Memory B cell (primary cell): ENCODE measurements around the gene CMTR1.

Experiments used
- ATAC-seq: fragments of 150-1000 bp; cut with Tn5 transposase; 2 replicates; pipeline ENCODE4 v1.10.0; 2021; ENCODE audit warnings: low read depth, mild to moderate bottlenecking, moderate library complexity
- DNase-seq, 2 donors: peaks; one replicate each; pipeline ENCODE4 v3.0.0; 2022; ENCODE audit warnings: low spot score in 2 of 2
- H3K27ac Mint-ChIP-seq: one replicate; pipeline ENCODE4 v1.8.0; 2022; ENCODE audit warnings: mild to moderate bottlenecking, moderate library complexity, mixed read lengths
- H3K27me3 Mint-ChIP-seq: one replicate; pipeline ENCODE4 v1.8.0; 2022; ENCODE audit warnings: mixed read lengths
- H3K36me3 Mint-ChIP-seq: one replicate; pipeline ENCODE4 v1.8.0; 2022; ENCODE audit warnings: mild to moderate bottlenecking, mixed read lengths
- H3K4me1 Mint-ChIP-seq: one replicate; pipeline ENCODE4 v1.8.0; 2022; ENCODE audit warnings: mixed read lengths
- H3K4me3 Mint-ChIP-seq: one replicate; pipeline ENCODE4 v1.8.0; 2022; ENCODE audit warnings: mild to moderate bottlenecking, moderate library complexity, mixed read lengths
- H3K9me3 Mint-ChIP-seq: one replicate; pipeline ENCODE4 v1.8.0; 2022; ENCODE audit warnings: mixed read lengths

CMTR1 gene

DNA sequence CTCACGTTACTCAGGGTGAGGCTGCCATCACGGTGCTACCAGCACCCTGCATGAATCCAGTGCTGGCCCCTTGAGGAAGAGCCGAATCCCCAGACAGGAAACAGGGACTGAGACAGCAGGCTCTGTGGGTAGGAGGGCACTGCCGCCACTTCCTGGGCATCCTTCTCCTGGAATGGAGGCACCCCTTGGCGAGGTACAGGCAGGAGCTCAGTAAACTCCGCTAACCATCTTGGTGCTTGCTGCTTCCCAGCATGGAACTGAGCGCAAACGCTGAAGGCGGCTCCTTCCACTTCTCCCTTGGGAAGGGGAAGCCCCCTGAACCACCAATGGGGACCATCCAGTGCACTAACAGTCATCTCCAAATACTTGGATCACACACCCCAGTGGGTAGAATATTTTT is 80.1 kb downstream of the CMTR1 start:
- DNase-seq (no peak), ATAC-seq (no peak)
- H3K4me3 Mint-ChIP-seq, result no peak overlapping the region
- H3K27me3 Mint-ChIP-seq, result no peaks in the 10 kb centered on the region
- H3K9me3 Mint-ChIP-seq, result peaks cover 2% of the 10 kb centered on the region
- H3K4me1 Mint-ChIP-seq, result peaks cover 18% of the 10 kb centered on the region
- H3K27ac Mint-ChIP-seq, result peak overlapping the region; percentile 77
- no peaks in the 10 kb centered on the region for H3K36me3 Mint-ChIP-seq

DNA sequence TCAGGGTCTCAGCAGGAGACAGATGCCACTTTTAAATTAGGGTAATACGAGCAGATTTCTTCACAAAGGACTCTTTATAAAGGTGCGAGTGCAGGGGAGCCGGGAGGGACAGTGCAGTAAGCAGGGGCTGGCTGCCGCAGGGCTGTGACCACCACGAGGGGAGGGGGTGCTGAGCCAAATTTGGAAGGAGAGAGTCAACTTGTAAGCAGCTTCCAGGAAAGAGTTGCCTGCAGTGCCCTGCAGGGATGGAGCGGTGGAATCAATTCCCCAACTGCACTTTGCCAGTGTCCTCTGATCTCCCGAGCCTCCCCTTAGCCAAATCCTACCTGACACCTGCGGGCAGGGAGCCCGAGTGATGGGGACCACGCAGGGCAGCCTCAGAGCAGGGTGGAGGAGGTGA is 80.6 kb downstream of the CMTR1 start:
- peaks cover 18% of the 10 kb centered on the region for H3K4me1 Mint-ChIP-seq
- H3K4me3 Mint-ChIP-seq, result no peak overlapping the region
- peaks cover 2% of the 10 kb centered on the region for H3K9me3 Mint-ChIP-seq
- ATAC-seq (no peak), DNase-seq (no peak)
- no peaks in the 10 kb centered on the region for H3K36me3 Mint-ChIP-seq
- peak overlapping the region; percentile 77 for H3K27ac Mint-ChIP-seq
- H3K27me3 Mint-ChIP-seq, result no peaks in the 10 kb centered on the region

GRCh38 chr6:37514321-37514771 is 81.3 kb downstream of the CMTR1 start:
- Mint-ChIP-seq H3K27ac (no peak overlapping the region), H3K9me3 (peaks cover 2% of the 10 kb centered on the region), H3K36me3 (no peaks in the 10 kb centered on the region), H3K4me3 (no peak overlapping the region), H3K27me3 (no peaks in the 10 kb centered on the region), H3K4me1 (peaks cover 21% of the 10 kb centered on the region)
- DNase-seq (no peak), ATAC-seq (no peak)

GRCh38 chr6:37514837-37515236 is 81.8 kb downstream of the CMTR1 start:
- no peaks in the 10 kb centered on the region for H3K9me3 Mint-ChIP-seq
- no peaks in the 10 kb centered on the region for H3K36me3 Mint-ChIP-seq
- DNase-seq, result no peak
- peaks cover 21% of the 10 kb centered on the region for H3K4me1 Mint-ChIP-seq
- no peak for ATAC-seq
- H3K27me3 Mint-ChIP-seq, result no peaks in the 10 kb centered on the region
- H3K27ac Mint-ChIP-seq, result no peak overlapping the region
- no peak overlapping the region for H3K4me3 Mint-ChIP-seq

DNA sequence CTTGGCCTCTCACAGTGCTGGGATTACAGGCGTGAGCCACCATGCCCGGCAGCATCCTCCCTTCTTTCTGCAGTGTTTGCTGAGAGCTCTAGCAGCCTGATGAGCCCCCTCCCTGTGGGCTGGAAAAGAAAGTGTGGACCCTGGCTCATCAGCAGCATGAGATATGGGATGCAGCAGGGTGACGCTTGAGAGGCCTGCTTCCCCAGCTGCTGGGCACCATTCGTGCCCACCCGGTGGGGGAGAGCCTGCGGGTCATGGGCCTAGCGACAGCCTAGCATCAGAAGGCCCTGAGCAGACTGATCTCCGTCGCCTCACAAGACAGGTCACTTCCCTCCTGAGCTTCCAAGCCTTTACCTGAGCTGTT is 82.7 kb downstream of the CMTR1 start:
- H3K4me1 Mint-ChIP-seq, result peaks cover 21% of the 10 kb centered on the region
- no peak for DNase-seq
- ATAC-seq, result no peak
- peak overlapping the region; percentile 92 for H3K27ac Mint-ChIP-seq
- no peaks in the 10 kb centered on the region for H3K36me3 Mint-ChIP-seq
- H3K9me3 Mint-ChIP-seq, result no peaks in the 10 kb centered on the region
- no peaks in the 10 kb centered on the region for H3K27me3 Mint-ChIP-seq
- H3K4me3 Mint-ChIP-seq, result peak overlapping the region; percentile 52

- ATAC-seq (peak; percentile 95), DNase-seq (peak; percentile 48 to 54)
- H3K36me3 Mint-ChIP-seq, result no peaks in the 10 kb centered on the region
- no peaks in the 10 kb centered on the region for H3K27me3 Mint-ChIP-seq
- H3K4me3 Mint-ChIP-seq, result peak overlapping the region; percentile 70
- H3K27ac Mint-ChIP-seq, result peak overlapping the region; percentile 92
- H3K4me1 Mint-ChIP-seq, result peaks cover 21% of the 10 kb centered on the region
- no peaks in the 10 kb centered on the region for H3K9me3 Mint-ChIP-seq
Measured at GRCh38 chr6:37516076-37516919, 83.3 kb downstream of the CMTR1 start.

GRCh38 chr6:37516920-37517405 is 83.9 kb downstream of the CMTR1 start:
- H3K36me3 Mint-ChIP-seq, result no peaks in the 10 kb centered on the region
- H3K27me3 Mint-ChIP-seq, result peaks cover 2% of the 10 kb centered on the region
- H3K4me1 Mint-ChIP-seq, result peaks cover 21% of the 10 kb centered on the region
- H3K9me3 Mint-ChIP-seq, result no peaks in the 10 kb centered on the region
- DNase-seq, result no peak
- no peak for ATAC-seq
- H3K4me3 Mint-ChIP-seq, result peak overlapping the region; percentile 70
- H3K27ac Mint-ChIP-seq, result peak overlapping the region; percentile 92

DNA sequence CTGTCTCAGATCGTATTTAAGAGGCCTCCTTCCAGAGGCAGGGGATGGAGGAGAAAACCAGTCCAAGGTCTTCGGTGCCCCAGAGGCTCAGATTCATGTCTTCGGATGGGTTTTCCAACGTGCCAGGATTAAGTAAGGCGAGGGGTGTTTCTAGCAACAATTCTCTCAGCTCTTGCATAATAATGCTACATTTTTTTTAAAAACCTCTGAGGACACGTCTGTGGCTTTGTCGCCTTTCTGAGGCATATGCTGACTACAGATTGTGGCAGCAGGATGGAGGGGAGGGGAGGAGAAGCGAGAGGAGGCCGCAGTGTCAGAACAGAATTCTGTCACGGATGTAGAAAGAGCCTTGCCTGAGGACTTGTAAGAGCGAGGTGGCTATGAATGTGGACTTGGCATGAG is 84.4 kb downstream of the CMTR1 start:
- Mint-ChIP-seq H3K4me1 (peaks cover 20% of the 10 kb centered on the region), H3K27ac (peak overlapping the region; percentile 92), H3K4me3 (peak overlapping the region; percentile 66), H3K27me3 (peaks cover 3% of the 10 kb centered on the region), H3K9me3 (no peaks in the 10 kb centered on the region), H3K36me3 (no peaks in the 10 kb centered on the region)
- DNase-seq (no peak), ATAC-seq (no peak)

DNA sequence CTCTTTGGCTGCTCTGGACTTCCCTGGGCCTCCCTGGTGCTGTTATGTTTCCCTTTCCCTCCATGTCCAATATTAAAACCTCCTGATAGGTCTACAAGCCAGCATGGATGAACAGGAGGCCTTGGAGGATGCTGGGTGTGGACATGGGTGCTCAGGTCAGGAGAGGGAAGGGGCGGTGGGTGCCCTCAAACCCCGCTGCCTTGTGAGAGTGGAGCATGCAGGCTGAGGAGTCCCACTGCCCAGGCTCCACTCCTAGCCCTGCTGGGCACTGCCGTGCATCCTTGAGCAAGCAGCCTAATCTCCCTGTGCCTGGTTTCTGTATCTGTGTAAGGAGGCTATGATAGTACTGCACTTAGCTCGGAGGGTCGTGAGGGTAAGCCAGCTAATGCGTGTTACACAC is 85.1 kb downstream of the CMTR1 start:
- ATAC-seq (no peak), DNase-seq (no peak)
- Mint-ChIP-seq H3K27me3 (peaks cover 5% of the 10 kb centered on the region), H3K4me1 (peaks cover 19% of the 10 kb centered on the region), H3K27ac (peak overlapping the region; percentile 92), H3K9me3 (no peaks in the 10 kb centered on the region), H3K4me3 (no peak overlapping the region), H3K36me3 (no peaks in the 10 kb centered on the region)

DNA sequence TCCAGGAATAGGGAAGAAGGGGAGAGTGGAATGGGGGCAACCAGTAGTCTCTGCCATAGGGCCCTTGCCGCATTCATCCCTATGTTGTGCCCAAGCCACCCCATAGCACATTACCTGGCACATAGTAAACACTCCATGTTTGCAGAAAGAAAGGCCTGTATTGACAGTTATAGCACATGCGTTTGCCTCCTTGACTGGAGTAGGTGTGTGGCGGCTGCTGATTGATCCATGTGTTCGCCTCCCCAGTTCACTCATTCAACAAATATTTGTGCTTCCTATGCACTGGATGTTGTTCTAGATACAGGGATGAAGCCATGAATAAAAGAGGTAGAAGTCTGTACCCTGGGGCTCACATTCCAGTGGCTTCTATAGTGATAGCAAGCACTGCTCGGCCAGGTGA is 86.4 kb downstream of the CMTR1 start:
- ATAC-seq (no peak), DNase-seq (no peak)
- H3K4me3 Mint-ChIP-seq, result no peak overlapping the region
- H3K27me3 Mint-ChIP-seq, result peaks cover 6% of the 10 kb centered on the region
- no peak overlapping the region for H3K27ac Mint-ChIP-seq
- H3K4me1 Mint-ChIP-seq, result peaks cover 22% of the 10 kb centered on the region
- no peaks in the 10 kb centered on the region for H3K9me3 Mint-ChIP-seq
- no peaks in the 10 kb centered on the region for H3K36me3 Mint-ChIP-seq

GRCh38 chr6:37520926-37521325 is 87.9 kb downstream of the CMTR1 start:
- Mint-ChIP-seq H3K27ac (no peak overlapping the region), H3K4me1 (peaks cover 25% of the 10 kb centered on the region), H3K36me3 (no peaks in the 10 kb centered on the region), H3K4me3 (no peak overlapping the region), H3K9me3 (no peaks in the 10 kb centered on the region), H3K27me3 (peaks cover 10% of the 10 kb centered on the region)
- ATAC-seq, result no peak
- no peak for DNase-seq

DNA sequence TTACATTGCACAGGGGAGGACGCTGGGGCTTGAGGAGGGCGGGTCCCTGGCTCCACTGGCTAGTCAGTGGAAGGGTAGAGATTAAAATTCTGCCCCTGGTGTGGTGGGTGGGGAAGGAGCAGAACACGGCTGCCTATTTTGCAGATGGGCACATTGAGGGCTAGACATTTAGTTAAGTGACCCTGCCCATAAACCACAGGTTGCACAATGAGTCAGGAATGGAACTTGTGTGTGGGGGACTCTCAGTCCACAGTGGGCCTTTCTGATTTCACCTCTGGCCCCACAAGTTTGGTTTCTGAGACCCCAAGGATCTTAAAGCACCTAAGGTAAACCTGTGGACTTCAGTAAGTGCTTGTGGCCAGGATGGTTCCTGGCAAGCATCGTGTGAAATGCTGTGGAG is 88.7 kb downstream of the CMTR1 start:
- Mint-ChIP-seq H3K9me3 (no peaks in the 10 kb centered on the region), H3K36me3 (no peaks in the 10 kb centered on the region), H3K4me1 (peaks cover 21% of the 10 kb centered on the region), H3K27me3 (peaks cover 10% of the 10 kb centered on the region), H3K27ac (no peak overlapping the region), H3K4me3 (no peak overlapping the region)
- ATAC-seq, result no peak
- no peak for DNase-seq

- ATAC-seq, result no peak
- Mint-ChIP-seq H3K4me1 (peaks cover 16% of the 10 kb centered on the region), H3K9me3 (no peaks in the 10 kb centered on the region), H3K4me3 (no peak overlapping the region), H3K27ac (no peak overlapping the region), H3K27me3 (peaks cover 10% of the 10 kb centered on the region), H3K36me3 (no peaks in the 10 kb centered on the region)
- no peak for DNase-seq
Measured at GRCh38 chr6:37522836-37523235, 89.8 kb downstream of the CMTR1 start.

- Mint-ChIP-seq H3K27me3 (peaks cover 10% of the 10 kb centered on the region), H3K27ac (no peak overlapping the region), H3K4me3 (no peak overlapping the region), H3K36me3 (no peaks in the 10 kb centered on the region), H3K9me3 (no peaks in the 10 kb centered on the region), H3K4me1 (peaks cover 14% of the 10 kb centered on the region)
- peak; percentile 32 for ATAC-seq
- DNase-seq, result no peak
Measured at GRCh38 chr6:37523412-37523811, 90.4 kb downstream of the CMTR1 start.
